ENCODE data around the gene VEGFC. TPM values are rescaled to one million over a fixed set of nuclear protein-coding genes. Genes with fewer than 3 reads are reported as not detected.

The VEGFC gene
- total and polyA plus RNA-seq, 7 donors = 2.4 to 11.1 (median 4.8) TPM; not detected in 1

DNA sequence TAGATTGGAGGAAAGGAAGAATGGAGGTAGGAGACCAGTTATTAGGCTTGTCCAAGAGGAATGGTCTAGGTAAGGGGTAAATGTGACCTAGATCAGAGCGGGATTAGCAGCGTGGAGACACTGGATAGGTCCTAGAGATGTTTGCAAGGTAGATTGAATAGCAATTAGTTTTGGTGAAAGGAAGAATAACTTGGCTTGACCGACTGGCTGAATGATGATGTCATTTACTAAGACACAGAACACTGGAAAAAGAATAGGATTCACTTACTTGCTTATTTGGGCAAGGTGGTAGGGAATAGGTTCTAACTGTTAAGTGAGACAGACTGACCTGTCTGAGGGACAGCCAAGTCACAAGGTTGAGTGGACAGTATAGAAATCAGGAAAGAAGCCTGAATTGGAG lies 71.3 kb downstream of the VEGFC start:
- intact Hi-C loops (cut with DNase I) = no loop called here
- Histone ChIP-seq H3K27ac (no peak overlapping the region), H3K27me3 (no peaks in the 10 kb centered on the region), H3K4me1 (no peaks in the 10 kb centered on the region), H3K4me3 (no peak overlapping the region), H3K36me3 (no peaks in the 10 kb centered on the region), H3K9me3 (peaks cover 0 to 2% (median 0%) of the 10 kb centered on the region in 4 donors)
- WGBS, 2 donors = 84 to 92% methylated on average over 3 of the region's 3 CpGs
- TF ChIP-seq POLR2AphosphoS5 (IDR thresholded peaks at IDR 0.05) (no peak), EP300 (IDR thresholded peaks at IDR 0.05) (no peak), POLR2A (IDR thresholded peaks at IDR 0.05) (no peak)
- TF ChIP-seq, protein P1, sequence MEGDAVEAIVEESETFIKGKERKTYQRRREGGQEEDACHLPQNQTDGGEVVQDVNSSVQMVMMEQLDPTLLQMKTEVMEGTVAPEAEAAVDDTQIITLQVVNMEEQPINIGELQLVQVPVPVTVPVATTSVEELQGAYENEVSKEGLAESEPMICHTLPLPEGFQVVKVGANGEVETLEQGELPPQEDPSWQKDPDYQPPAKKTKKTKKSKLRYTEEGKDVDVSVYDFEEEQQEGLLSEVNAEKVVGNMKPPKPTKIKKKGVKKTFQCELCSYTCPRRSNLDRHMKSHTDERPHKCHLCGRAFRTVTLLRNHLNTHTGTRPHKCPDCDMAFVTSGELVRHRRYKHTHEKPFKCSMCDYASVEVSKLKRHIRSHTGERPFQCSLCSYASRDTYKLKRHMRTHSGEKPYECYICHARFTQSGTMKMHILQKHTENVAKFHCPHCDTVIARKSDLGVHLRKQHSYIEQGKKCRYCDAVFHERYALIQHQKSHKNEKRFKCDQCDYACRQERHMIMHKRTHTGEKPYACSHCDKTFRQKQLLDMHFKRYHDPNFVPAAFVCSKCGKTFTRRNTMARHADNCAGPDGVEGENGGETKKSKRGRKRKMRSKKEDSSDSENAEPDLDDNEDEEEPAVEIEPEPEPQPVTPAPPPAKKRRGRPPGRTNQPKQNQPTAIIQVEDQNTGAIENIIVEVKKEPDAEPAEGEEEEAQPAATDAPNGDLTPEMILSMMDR (IDR thresholded peaks at IDR 0.05) = no peak
- DNase-seq = no peak

DNA sequence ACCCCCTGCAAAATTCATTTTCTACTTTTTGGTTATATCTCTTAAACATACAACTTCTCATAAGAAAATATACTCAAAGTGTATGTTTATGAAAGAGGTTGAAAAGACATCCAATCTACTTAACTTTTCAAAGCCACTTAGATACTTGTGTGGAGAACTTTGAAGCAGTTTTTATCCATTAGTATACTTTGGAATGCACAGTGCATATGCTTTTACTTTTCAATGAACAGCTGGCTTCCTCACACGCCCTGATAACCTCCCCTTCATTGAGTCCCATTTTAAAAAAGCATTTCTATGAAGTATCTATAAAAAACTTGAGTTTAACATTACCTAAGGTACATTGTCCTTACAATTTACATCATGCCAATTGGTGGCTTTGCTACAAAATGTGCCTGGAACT lies 73.8 kb downstream of the VEGFC start:
- H3K9me3 ChIP-seq = peaks cover 0 to 2% (median 0%) of the 10 kb centered on the region in 4 donors
- H3K36me3 ChIP-seq = no peaks in the 10 kb centered on the region
- 21 to 52% methylated on average over 1 of the region's 1 CpG for WGBS, 2 donors
- intact Hi-C loops (cut with DNase I) = no loop called here
- TF ChIP-seq POLR2A (IDR thresholded peaks at IDR 0.05) (no peak), POLR2AphosphoS5 (IDR thresholded peaks at IDR 0.05) (no peak), EP300 (IDR thresholded peaks at IDR 0.05) (no peak)
- TF ChIP-seq, protein P1 (IDR thresholded peaks at IDR 0.05) = no peak
- H3K27ac ChIP-seq = no peak overlapping the region
- no peaks in the 10 kb centered on the region for H3K4me1 ChIP-seq
- no peaks in the 10 kb centered on the region for H3K27me3 ChIP-seq
- no peak for DNase-seq
- H3K4me3 ChIP-seq = no peak overlapping the region

GRCh38 chr4:176717237-176717636 lies 75.5 kb downstream of the VEGFC start:
- Histone ChIP-seq H3K27ac (no peak overlapping the region), H3K36me3 (no peaks in the 10 kb centered on the region), H3K4me1 (no peaks in the 10 kb centered on the region), H3K9me3 (peaks cover 0 to 2% (median 0%) of the 10 kb centered on the region in 4 donors), H3K27me3 (no peaks in the 10 kb centered on the region), H3K4me3 (no peak overlapping the region)
- TF ChIP-seq, protein P1 (IDR thresholded peaks at IDR 0.05) = no peak
- no peak for TF ChIP-seq POLR2AphosphoS5 (IDR thresholded peaks at IDR 0.05)
- no peak for TF ChIP-seq POLR2A (IDR thresholded peaks at IDR 0.05)
- 72% methylated on average over 2 of the region's 2 CpGs for WGBS, 2 donors
- no peak for DNase-seq
- intact Hi-C loops (cut with DNase I) = no loop called here

DNA sequence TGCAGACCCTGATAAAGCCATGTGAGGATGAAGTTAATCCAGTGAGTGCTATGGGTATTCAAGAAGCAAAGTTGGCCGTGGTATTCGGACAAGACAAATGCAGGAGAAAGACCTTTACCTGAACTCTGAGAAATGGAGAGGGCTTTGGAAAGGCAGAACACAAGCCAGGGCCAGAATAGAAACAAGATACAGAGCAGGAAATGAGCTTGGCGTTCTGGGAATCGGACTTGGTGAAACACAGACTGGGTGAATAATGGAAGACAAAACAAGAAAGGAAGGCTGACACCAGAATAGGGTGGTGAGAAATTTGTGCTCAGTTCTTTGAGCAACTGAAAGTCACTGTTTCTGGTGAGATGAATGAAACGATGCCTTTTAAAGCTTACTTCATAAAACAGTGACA lies 83.3 kb downstream of the VEGFC start:
- Histone ChIP-seq H3K4me3 (no peak overlapping the region), H3K27me3 (no peaks in the 10 kb centered on the region), H3K36me3 (no peaks in the 10 kb centered on the region), H3K27ac (no peak overlapping the region), H3K4me1 (no peaks in the 10 kb centered on the region), H3K9me3 (no peaks in the 10 kb centered on the region)
- intact Hi-C loops (cut with DNase I) = no loop called here
- no peak for DNase-seq
- 78 to 80% methylated on average over 5 of the region's 5 CpGs for WGBS, 2 donors
- TF ChIP-seq, protein P1 (IDR thresholded peaks at IDR 0.05) = no peak
- TF ChIP-seq POLR2AphosphoS5 (IDR thresholded peaks at IDR 0.05) = no peak
- TF ChIP-seq POLR2A (IDR thresholded peaks at IDR 0.05) = no peak
- no peak for TF ChIP-seq EP300 (IDR thresholded peaks at IDR 0.05)

DNA sequence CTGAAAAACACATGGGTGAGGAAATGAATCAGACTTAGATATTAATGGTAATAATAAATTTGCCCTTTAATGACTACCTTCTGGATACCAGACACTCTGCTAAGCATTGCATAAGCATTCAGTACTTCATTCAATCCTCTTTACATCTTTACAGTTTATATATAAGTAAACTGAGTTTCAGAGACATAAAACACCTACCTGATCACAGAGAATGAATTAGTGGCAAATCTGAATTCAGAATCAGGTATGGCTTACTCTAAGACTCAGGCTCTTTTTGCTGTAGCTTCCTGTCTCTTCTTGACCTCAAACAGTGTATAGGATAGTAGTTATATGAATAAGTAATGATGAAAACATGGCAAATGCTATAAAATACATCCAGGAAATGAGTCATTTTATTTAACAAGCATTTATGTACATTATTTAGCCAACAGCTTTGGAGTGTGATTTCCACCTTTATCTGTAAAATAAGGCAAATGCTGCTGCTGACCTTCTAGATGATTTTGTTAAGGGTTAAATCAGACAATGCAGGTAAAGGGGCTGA lies 83.9 kb downstream of the VEGFC start:
- H3K27ac ChIP-seq = no peak overlapping the region
- no peak overlapping the region for H3K4me3 ChIP-seq
- no peaks in the 10 kb centered on the region for H3K9me3 ChIP-seq
- no peaks in the 10 kb centered on the region for H3K36me3 ChIP-seq
- no peak for TF ChIP-seq POLR2A (IDR thresholded peaks at IDR 0.05)
- TF ChIP-seq, protein P1 (IDR thresholded peaks at IDR 0.05) = no peak
- no peak for TF ChIP-seq POLR2AphosphoS5 (IDR thresholded peaks at IDR 0.05)
- TF ChIP-seq EP300 (IDR thresholded peaks at IDR 0.05) = no peak
- no peaks in the 10 kb centered on the region for H3K27me3 ChIP-seq
- DNase-seq = no peak
- intact Hi-C loops (cut with DNase I) = no loop called here
- no peaks in the 10 kb centered on the region for H3K4me1 ChIP-seq
